ENCODE data around the gene C10orf143.

DNA sequence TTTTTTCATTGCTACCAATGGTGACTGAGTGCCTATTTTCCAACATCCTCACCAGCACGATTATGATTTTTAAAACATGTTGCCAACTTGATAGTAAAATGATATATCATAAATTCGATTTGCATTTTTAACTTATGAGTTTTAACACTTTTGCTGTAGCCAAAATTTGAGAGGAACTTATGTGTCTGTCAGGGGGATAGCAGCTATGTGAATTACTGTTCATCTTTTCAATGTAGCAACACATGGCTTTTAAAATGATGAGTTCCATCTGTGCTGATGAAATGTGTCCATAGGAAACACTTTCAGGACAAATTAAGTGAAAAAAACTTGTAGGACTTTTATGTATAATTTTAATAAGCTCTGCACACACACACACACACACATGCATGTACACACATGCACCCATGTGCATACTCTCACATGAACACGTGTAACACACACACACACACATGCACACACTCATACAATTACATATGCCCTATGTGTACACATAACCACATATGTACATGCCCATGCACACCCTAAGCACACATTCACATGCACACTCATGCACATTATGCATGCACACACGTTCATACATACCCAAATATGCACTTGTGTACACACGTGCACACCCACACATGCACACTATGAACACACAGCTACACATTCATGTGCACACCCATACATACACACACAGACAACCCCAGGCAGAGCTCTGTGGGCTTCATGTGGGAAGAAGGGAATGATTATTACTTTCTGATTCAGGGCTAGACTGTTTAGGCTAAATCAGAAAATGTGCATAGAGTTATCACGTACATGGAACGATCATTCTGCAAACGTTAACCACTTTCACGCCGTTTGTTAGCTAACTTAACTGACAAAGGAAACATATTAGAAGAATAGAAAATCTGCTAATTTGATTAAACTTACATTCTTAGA, 68.9 kb downstream of the C10orf143 start:
- no peak for TF ChIP-seq EZH2 (IDR thresholded peaks at IDR 0.05; ENCODE audit: borderline replicate concordance, low read length)
- TF ChIP-seq, protein P1, sequence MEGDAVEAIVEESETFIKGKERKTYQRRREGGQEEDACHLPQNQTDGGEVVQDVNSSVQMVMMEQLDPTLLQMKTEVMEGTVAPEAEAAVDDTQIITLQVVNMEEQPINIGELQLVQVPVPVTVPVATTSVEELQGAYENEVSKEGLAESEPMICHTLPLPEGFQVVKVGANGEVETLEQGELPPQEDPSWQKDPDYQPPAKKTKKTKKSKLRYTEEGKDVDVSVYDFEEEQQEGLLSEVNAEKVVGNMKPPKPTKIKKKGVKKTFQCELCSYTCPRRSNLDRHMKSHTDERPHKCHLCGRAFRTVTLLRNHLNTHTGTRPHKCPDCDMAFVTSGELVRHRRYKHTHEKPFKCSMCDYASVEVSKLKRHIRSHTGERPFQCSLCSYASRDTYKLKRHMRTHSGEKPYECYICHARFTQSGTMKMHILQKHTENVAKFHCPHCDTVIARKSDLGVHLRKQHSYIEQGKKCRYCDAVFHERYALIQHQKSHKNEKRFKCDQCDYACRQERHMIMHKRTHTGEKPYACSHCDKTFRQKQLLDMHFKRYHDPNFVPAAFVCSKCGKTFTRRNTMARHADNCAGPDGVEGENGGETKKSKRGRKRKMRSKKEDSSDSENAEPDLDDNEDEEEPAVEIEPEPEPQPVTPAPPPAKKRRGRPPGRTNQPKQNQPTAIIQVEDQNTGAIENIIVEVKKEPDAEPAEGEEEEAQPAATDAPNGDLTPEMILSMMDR (IDR thresholded peaks at IDR 0.05; ENCODE audit: low read length): no peak
